ENCODE measurements around the gene DHRSX.
"Not testable (repeated sequence)": the region's sequence is repeated elsewhere in the genome, so short reads cannot be mapped to it uniquely, and the experiment has no call there.

Gene DHRSX

GRCh38 chrX:2468261-2469195 is 32.2 kb downstream of the DHRSX start:
- H3K27me3 ChIP-seq (ENCODE audit: insufficient read depth, low read length), result no peaks in the 10 kb centered on the region
- H3K4me1 ChIP-seq (ENCODE audit: insufficient read depth, low read length), result no peaks in the 10 kb centered on the region
- H3K27ac ChIP-seq (ENCODE audit: low read length), result no peak overlapping the region
- peaks cover 50% of the 10 kb centered on the region for H3K9me3 ChIP-seq (ENCODE audit: insufficient read depth, low read depth, low read length)
- no peak overlapping the region for H3K4me3 ChIP-seq (ENCODE audit: low read length)
- peaks cover 25% of the 10 kb centered on the region; the same call in 1 of the 2 replicates for H3K36me3 ChIP-seq (ENCODE audit: insufficient read depth, low read depth, low read length)
- H3K9ac ChIP-seq (ENCODE audit: low read depth, low read length), result no peak overlapping the region

GRCh38 chrX:2466876-2467656 is 33.7 kb downstream of the DHRSX start:
- Histone ChIP-seq H3K4me1 (ENCODE audit: insufficient read depth, low read length) (no peaks in the 10 kb centered on the region; the same call in 1 of the 2 replicates), H3K9me3 (ENCODE audit: insufficient read depth, low read depth, low read length) (peaks cover 59% of the 10 kb centered on the region), H3K4me3 (ENCODE audit: low read length) (no peak overlapping the region), H3K27me3 (ENCODE audit: insufficient read depth, low read length) (no peaks in the 10 kb centered on the region), H3K9ac (ENCODE audit: low read depth, low read length) (no peak overlapping the region), H3K36me3 (ENCODE audit: insufficient read depth, low read depth, low read length) (peaks cover 25% of the 10 kb centered on the region; the same call in 1 of the 2 replicates), H3K27ac (ENCODE audit: low read length) (no peak overlapping the region)

GRCh38 chrX:2464677-2465166 is 36.1 kb downstream of the DHRSX start:
- peaks cover 25% of the 10 kb centered on the region; the same call in 1 of the 2 replicates for H3K36me3 ChIP-seq (ENCODE audit: insufficient read depth, low read depth, low read length)
- no peak overlapping the region for H3K9ac ChIP-seq (ENCODE audit: low read depth, low read length)
- no peak overlapping the region for H3K4me3 ChIP-seq (ENCODE audit: low read length)
- peaks cover 54% of the 10 kb centered on the region for H3K9me3 ChIP-seq (ENCODE audit: insufficient read depth, low read depth, low read length)
- no peak overlapping the region for H3K27ac ChIP-seq (ENCODE audit: low read length)
- no peaks in the 10 kb centered on the region for H3K27me3 ChIP-seq (ENCODE audit: insufficient read depth, low read length)
- H3K4me1 ChIP-seq (ENCODE audit: insufficient read depth, low read length), result no peaks in the 10 kb centered on the region; the same call in 1 of the 2 replicates

- H3K9ac ChIP-seq (ENCODE audit: low read depth, low read length), result no peak overlapping the region
- H3K27ac ChIP-seq (ENCODE audit: low read length), result no peak overlapping the region
- H3K9me3 ChIP-seq (ENCODE audit: insufficient read depth, low read depth, low read length), result peaks cover 49% of the 10 kb centered on the region
- H3K4me1 ChIP-seq (ENCODE audit: insufficient read depth, low read length), result no peaks in the 10 kb centered on the region; the same call in 1 of the 2 replicates
- H3K27me3 ChIP-seq (ENCODE audit: insufficient read depth, low read length), result no peaks in the 10 kb centered on the region
- H3K36me3 ChIP-seq (ENCODE audit: insufficient read depth, low read depth, low read length), result peaks cover 25% of the 10 kb centered on the region; the same call in 1 of the 2 replicates
- no peak overlapping the region for H3K4me3 ChIP-seq (ENCODE audit: low read length)
Measured at GRCh38 chrX:2463973-2464676, 36.7 kb downstream of the DHRSX start.

- peaks cover 25% of the 10 kb centered on the region; the same call in 1 of the 2 replicates for H3K36me3 ChIP-seq (ENCODE audit: insufficient read depth, low read depth, low read length)
- H3K27me3 ChIP-seq (ENCODE audit: insufficient read depth, low read length); H3K27ac ChIP-seq (ENCODE audit: low read length); H3K4me1 ChIP-seq (ENCODE audit: insufficient read depth, low read length); H3K4me3 ChIP-seq (ENCODE audit: low read length); H3K9ac ChIP-seq (ENCODE audit: low read depth, low read length): not testable (repeated sequence)
- H3K9me3 ChIP-seq (ENCODE audit: insufficient read depth, low read depth, low read length), result peaks cover 42% of the 10 kb centered on the region
Measured at GRCh38 chrX:2463481-2463880, 37.3 kb downstream of the DHRSX start.

- no peaks in the 10 kb centered on the region for H3K27me3 ChIP-seq (ENCODE audit: insufficient read depth, low read length)
- peaks cover 38% of the 10 kb centered on the region for H3K9me3 ChIP-seq (ENCODE audit: insufficient read depth, low read depth, low read length)
- H3K4me3 ChIP-seq (ENCODE audit: low read length), result no peak overlapping the region
- no peaks in the 10 kb centered on the region; the same call in 1 of the 2 replicates for H3K4me1 ChIP-seq (ENCODE audit: insufficient read depth, low read length)
- no peak overlapping the region for H3K9ac ChIP-seq (ENCODE audit: low read depth, low read length)
- H3K36me3 ChIP-seq (ENCODE audit: insufficient read depth, low read depth, low read length), result peaks cover 25% of the 10 kb centered on the region; the same call in 1 of the 2 replicates
- no peak overlapping the region for H3K27ac ChIP-seq (ENCODE audit: low read length)
Measured at GRCh38 chrX:2462780-2463179, 38.0 kb downstream of the DHRSX start.

- H3K4me3 ChIP-seq (ENCODE audit: low read length), result no peak overlapping the region
- peaks cover 38% of the 10 kb centered on the region for H3K9me3 ChIP-seq (ENCODE audit: insufficient read depth, low read depth, low read length)
- H3K9ac ChIP-seq (ENCODE audit: low read depth, low read length), result no peak overlapping the region
- no peaks in the 10 kb centered on the region for H3K27me3 ChIP-seq (ENCODE audit: insufficient read depth, low read length)
- H3K4me1 ChIP-seq (ENCODE audit: insufficient read depth, low read length), result no peaks in the 10 kb centered on the region; the same call in 1 of the 2 replicates
- H3K27ac ChIP-seq (ENCODE audit: low read length), result no peak overlapping the region
- H3K36me3 ChIP-seq (ENCODE audit: insufficient read depth, low read depth, low read length), result peaks cover 21% of the 10 kb centered on the region; the same call in 1 of the 2 replicates
Measured at GRCh38 chrX:2462074-2462473, 38.7 kb downstream of the DHRSX start.

GRCh38 chrX:2461711-2462016 is 39.1 kb downstream of the DHRSX start:
- Histone ChIP-seq H3K9ac (ENCODE audit: low read depth, low read length) (no peak overlapping the region), H3K4me3 (ENCODE audit: low read length) (no peak overlapping the region), H3K4me1 (ENCODE audit: insufficient read depth, low read length) (no peaks in the 10 kb centered on the region; the same call in 1 of the 2 replicates), H3K9me3 (ENCODE audit: insufficient read depth, low read depth, low read length) (peaks cover 37% of the 10 kb centered on the region), H3K36me3 (ENCODE audit: insufficient read depth, low read depth, low read length) (peaks cover 19% of the 10 kb centered on the region; the same call in 1 of the 2 replicates), H3K27me3 (ENCODE audit: insufficient read depth, low read length) (no peaks in the 10 kb centered on the region), H3K27ac (ENCODE audit: low read length) (no peak overlapping the region)

GRCh38 chrX:2460821-2461710 is 39.7 kb downstream of the DHRSX start:
- peaks cover 17% of the 10 kb centered on the region; the same call in 1 of the 2 replicates for H3K36me3 ChIP-seq (ENCODE audit: insufficient read depth, low read depth, low read length)
- H3K9me3 ChIP-seq (ENCODE audit: insufficient read depth, low read depth, low read length), result peaks cover 31% of the 10 kb centered on the region
- not testable (repeated sequence) for H3K9ac ChIP-seq (ENCODE audit: low read depth, low read length); H3K4me1 ChIP-seq (ENCODE audit: insufficient read depth, low read length); H3K27me3 ChIP-seq (ENCODE audit: insufficient read depth, low read length); H3K27ac ChIP-seq (ENCODE audit: low read length); H3K4me3 ChIP-seq (ENCODE audit: low read length)

GRCh38 chrX:2460048-2460447 is 40.7 kb downstream of the DHRSX start:
- not testable (repeated sequence) for H3K4me1 ChIP-seq (ENCODE audit: insufficient read depth, low read length); H3K36me3 ChIP-seq (ENCODE audit: insufficient read depth, low read depth, low read length); H3K4me3 ChIP-seq (ENCODE audit: low read length); H3K27ac ChIP-seq (ENCODE audit: low read length); H3K27me3 ChIP-seq (ENCODE audit: insufficient read depth, low read length); H3K9ac ChIP-seq (ENCODE audit: low read depth, low read length)
- H3K9me3 ChIP-seq (ENCODE audit: insufficient read depth, low read depth, low read length), result peaks cover 22% of the 10 kb centered on the region

All from iPS-20b (cell line).